Endothelial cell of umbilical vein (primary cell): ENCODE measurements around the gene RSPO1. TPM values are rescaled to one million over a fixed set of nuclear protein-coding genes. Genes with fewer than 3 reads are reported as not detected.

Experiments
- BruUV-seq: library from RNA; stranded (reverse); fragments of 400-500 nt; replicated peaks from 2 replicates; lab custom pipeline; 2021; lab: Mats Ljungman, UMichigan
- CTCF ChIA-PET: fragments of 300-600, 350-600 bp; sonication (Branson Sonifier 250); formaldehyde crosslinking; loops from one replicate; lab custom pipeline; 2021; ENCODE audit warnings: antibody characterized with exemption, inconsistent platforms; lab: Charles Lee
- POLR2A ChIA-PET: fragments of 300-600, 350-600 bp; sonication (Branson Sonifier 250); formaldehyde crosslinking; loops from one replicate; lab custom pipeline; 2021; ENCODE audit warnings: antibody characterized with exemption, inconsistent platforms; lab: Charles Lee
- DNase-seq: peaks from one replicate; pipeline ENCODE4 v3.0.0-alpha.2; 2011; ENCODE audit warnings: low read depth, low spot score
- FAIRE-seq: peaks from 2 replicates; lab custom pipeline; 2011; peaks lifted over from hg19 to GRCh38; lab: Jason Lieb, UNC
- H2AFZ ChIP-seq: 2 replicates; pipeline ENCODE4 v1.6.0; 2012; ENCODE audit warnings: low read depth, low read length, control low read depth, inconsistent platforms
- H3K27ac ChIP-seq: 2 replicates; pipeline ENCODE4 v1.5.1; 2011; ENCODE audit warnings: low read depth, mild to moderate bottlenecking, control low read depth, low read length, moderate library complexity; ENCODE audit not compliant: insufficient read depth
- H3K27me3 ChIP-seq, 2 experiments: 2 replicates each; pipeline versions ENCODE4 v1.6.0 to v1.6.1; 2011; ENCODE audit warnings: low read length in 2 of 2, mixed read lengths in 1 of 2; ENCODE audit not compliant: control insufficient read depth in 2 of 2, insufficient read depth in 2 of 2
- H3K36me3 ChIP-seq, 2 experiments: 2 replicates in 1 of 2; 3 replicates in 1 of 2; pipeline ENCODE4 v1.5.1; 2011; ENCODE audit warnings: low read length in 2 of 2, mild to moderate bottlenecking in 1 of 2, moderate library complexity in 1 of 2; ENCODE audit not compliant: control insufficient read depth in 2 of 2, insufficient read depth in 2 of 2; ENCODE audit errors: extremely low read depth in 1 of 2
- H3K4me1 ChIP-seq: 3 replicates; pipeline ENCODE4 v1.5.1; 2011; ENCODE audit warnings: mild to moderate bottlenecking, low read length; ENCODE audit not compliant: control insufficient read depth, insufficient read depth; ENCODE audit errors: extremely low read depth
- H3K4me2 ChIP-seq: 2 replicates; pipeline ENCODE4 v1.6.1; 2011; ENCODE audit warnings: low read length, control low read depth, mixed read lengths; ENCODE audit not compliant: insufficient read depth
- H3K4me3 ChIP-seq, 3 experiments: fragments of 200-600 bp in 1 of 3; sonication (generic), shearing (Covaris generic) in 1 of 3; replicated peaks in 1 of 3; 2 replicates each; pipeline ENCODE4 v1.5.1; 2011 to 2016; ENCODE audit warnings: control low read depth in 3 of 3, low read length in 3 of 3, mild to moderate bottlenecking in 2 of 3, inconsistent platforms in 1 of 3, low read depth in 1 of 3, moderate library complexity in 1 of 3; ENCODE audit not compliant: insufficient read depth in 1 of 3
- H3K79me2 ChIP-seq: 2 replicates; pipeline ENCODE4 v1.6.0; 2012; ENCODE audit warnings: low read length, inconsistent platforms; ENCODE audit not compliant: control insufficient read depth, insufficient read depth
- H3K9ac ChIP-seq: replicated peaks from 2 replicates; pipeline ENCODE3; 2011; ENCODE audit warnings: low read length, control low read depth; ENCODE audit not compliant: insufficient read depth; ENCODE audit errors: extremely low read depth
- H3K9me1 ChIP-seq: replicated peaks from 3 replicates; pipeline ENCODE4 v1.6.0; 2011; ENCODE audit warnings: mild to moderate bottlenecking, low read length; ENCODE audit not compliant: control insufficient read depth, insufficient read depth; ENCODE audit errors: extremely low read depth
- H3K9me3 ChIP-seq: replicated peaks from 2 replicates; pipeline ENCODE4 v1.5.1; 2012; ENCODE audit warnings: low read length, inconsistent platforms; ENCODE audit not compliant: control insufficient read depth, insufficient read depth
- H4K20me1 ChIP-seq: replicated peaks from 2 replicates; pipeline ENCODE3; 2011; ENCODE audit warnings: mild to moderate bottlenecking, low read length; ENCODE audit not compliant: control insufficient read depth, insufficient read depth; ENCODE audit errors: extremely low read depth
- CTCF ChIP-seq, 2 donors: IDR thresholded peaks; 1 replicate in 1 of 2; 2 replicates in 1 of 2; pipeline ENCODE4 v1.5.1; 2011; ENCODE audit warnings: low read length in 2 of 2, mild to moderate bottlenecking in 2 of 2, moderate library complexity in 2 of 2, control low read depth in 1 of 2, inconsistent platforms in 1 of 2, low read depth in 1 of 2; ENCODE audit not compliant: insufficient read depth in 1 of 2; ENCODE audit errors: extremely low read depth in 1 of 2
- EZH2 ChIP-seq: IDR thresholded peaks from 2 replicates; pipeline ENCODE4 v1.6.1; 2012; ENCODE audit warnings: borderline replicate concordance, low read depth, mild to moderate bottlenecking, moderate library complexity, low read length, inconsistent platforms; ENCODE audit not compliant: severe bottlenecking
- FOS ChIP-seq: IDR thresholded peaks from 2 replicates; pipeline ENCODE4 v1.6.1; 2011; ENCODE audit warnings: mild to moderate bottlenecking, low read length, moderate library complexity, borderline replicate concordance; ENCODE audit not compliant: insufficient read depth
- GATA2 ChIP-seq: IDR thresholded peaks from 2 replicates; pipeline ENCODE4 v1.7.0; 2011; ENCODE audit warnings: low read depth, mild to moderate bottlenecking, moderate library complexity, mixed read lengths, low read length; ENCODE audit not compliant: insufficient read length, insufficient read depth
- JUN ChIP-seq: IDR thresholded peaks from 2 replicates; pipeline ENCODE4 v1.6.1; 2011; ENCODE audit warnings: borderline replicate concordance, low read depth; ENCODE audit not compliant: insufficient read length, insufficient read depth
- MYC ChIP-seq: IDR thresholded peaks from one replicate; pipeline ENCODE4 v1.6.1; 2011; ENCODE audit warnings: mild to moderate bottlenecking, low read depth, low read length
- POLR2A ChIP-seq: IDR thresholded peaks from 2 replicates; pipeline ENCODE4 v1.6.1; 2012; ENCODE audit warnings: low read depth, mild to moderate bottlenecking, control low read depth, low read length
- POLR2AphosphoS5 ChIP-seq: IDR thresholded peaks from 2 replicates; pipeline ENCODE4 v1.6.1; 2012; ENCODE audit warnings: low read depth, mild to moderate bottlenecking, control low read depth, low read length, moderate library complexity; ENCODE audit not compliant: insufficient read depth
- dilution Hi-C: fragments of 300-500 bp; cut with MboI; formaldehyde crosslinking; loops from one replicate; pipeline ENCODE4 v1.15.0; 2019; ENCODE audit warnings: low sequenced_read_pairs; ENCODE audit not compliant: extremely low pct_ligation_motif_present
- intact Hi-C: fragments of 100-400 bp; cut with micrococcal nuclease; formaldehyde crosslinking; loops from one replicate; pipeline ENCODE4 v1.10.0; 2022
- polyA plus RNA-seq, 4 experiments: library from polyadenylated mRNA; depleted of rRNA in 3 of 4; stranded (reverse) in 3 of 4; unstranded in 1 of 4; fragments of >200 nt; gene quantifications; 2 replicates each; pipeline versions ENCODE4 v1.2.1 to v1.2.3, GENCODE V29; 2011 to 2012; ENCODE audit warnings: missing spikeins in 1 of 4
- total RNA-seq: library from RNA; stranded (reverse); gene quantifications from 2 replicates; pipeline ENCODE4 v1.2.3, GENCODE V29; 2021
- TF ChIP-seq, protein P1 (sequence below): IDR thresholded peaks from 2 replicates; pipeline ENCODE4 v1.6.1; 2011; ENCODE audit not compliant: insufficient read depth, insufficient read length

RSPO1 gene
- total and polyA plus RNA-seq, 2 donors (not counting 3 experiments of a cell fraction or from before 2014, with no cell fraction given) = not detected

GRCh38 chr1:37606481-37607263 is 28.0 kb downstream of the RSPO1 start:
- ChIA-PET CTCF (no interaction called here), POLR2A (no interaction called here)
- Histone ChIP-seq H3K27ac (no peak overlapping the region), H3K9me3 (no peaks in the 10 kb centered on the region), H3K9ac (no peak overlapping the region), H4K20me1 (no peaks in the 10 kb centered on the region), H3K36me3 (no peaks in the 10 kb centered on the region), H3K79me2 (no peaks in the 10 kb centered on the region), H3K4me1 (no peaks in the 10 kb centered on the region), H3K4me3 (no peak overlapping the region), H3K4me2 (no peak overlapping the region), H2AFZ (no peak overlapping the region), H3K9me1 (no peaks in the 10 kb centered on the region), H3K27me3 (peaks cover 19 to 30% of the 10 kb centered on the region in 2 experiments)
- no TSS peak for BruUV-seq
- TF ChIP-seq, protein P1, sequence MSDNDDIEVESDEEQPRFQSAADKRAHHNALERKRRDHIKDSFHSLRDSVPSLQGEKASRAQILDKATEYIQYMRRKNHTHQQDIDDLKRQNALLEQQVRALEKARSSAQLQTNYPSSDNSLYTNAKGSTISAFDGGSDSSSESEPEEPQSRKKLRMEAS = no peak
- TF ChIP-seq POLR2AphosphoS5 (no peak), EZH2 (no peak), POLR2A (no peak), GATA2 (no peak), CTCF (IDR thresholded peaks at IDR 0.05; ENCODE audit: extremely low read depth in 1 of 2, insufficient read depth in 1 of 2, low read depth in 1 of 2, low read length in 2 of 2) (no peak), FOS (no peak), MYC (no peak), JUN (no peak)
- DNase-seq = no peak
- no peak for FAIRE-seq
- dilution Hi-C loops (no loop called here), intact Hi-C loops (no loop called here)
